Cardiac fibroblast (primary cell): ENCODE measurements around the gene ROR2.
A peak's percentile ranks its signal among the peaks of the same experiment; 100 is the strongest.

ENCODE experiments used
- DNase-seq, 2 donors: peaks; one replicate each; pipeline versions ENCODE4 v3.0.0 to v3.0.0-alpha.2; 2010; ENCODE audit warnings: low read depth in 2 of 2
- H3K4me3 ChIP-seq, 2 donors: replicated peaks in 1 of 2; 1 replicate in 1 of 2; 2 replicates in 1 of 2; pipeline ENCODE4 v1.5.1; 2011; ENCODE audit warnings: low read depth in 2 of 2, low read length in 2 of 2, mild to moderate bottlenecking in 2 of 2, moderate library complexity in 1 of 2
- TF ChIP-seq, protein P1 (sequence below): IDR thresholded peaks from one replicate; pipeline ENCODE4 v1.5.1; 2011; ENCODE audit warnings: low read depth, mild to moderate bottlenecking, low read length, inconsistent platforms

ROR2 gene

DNA sequence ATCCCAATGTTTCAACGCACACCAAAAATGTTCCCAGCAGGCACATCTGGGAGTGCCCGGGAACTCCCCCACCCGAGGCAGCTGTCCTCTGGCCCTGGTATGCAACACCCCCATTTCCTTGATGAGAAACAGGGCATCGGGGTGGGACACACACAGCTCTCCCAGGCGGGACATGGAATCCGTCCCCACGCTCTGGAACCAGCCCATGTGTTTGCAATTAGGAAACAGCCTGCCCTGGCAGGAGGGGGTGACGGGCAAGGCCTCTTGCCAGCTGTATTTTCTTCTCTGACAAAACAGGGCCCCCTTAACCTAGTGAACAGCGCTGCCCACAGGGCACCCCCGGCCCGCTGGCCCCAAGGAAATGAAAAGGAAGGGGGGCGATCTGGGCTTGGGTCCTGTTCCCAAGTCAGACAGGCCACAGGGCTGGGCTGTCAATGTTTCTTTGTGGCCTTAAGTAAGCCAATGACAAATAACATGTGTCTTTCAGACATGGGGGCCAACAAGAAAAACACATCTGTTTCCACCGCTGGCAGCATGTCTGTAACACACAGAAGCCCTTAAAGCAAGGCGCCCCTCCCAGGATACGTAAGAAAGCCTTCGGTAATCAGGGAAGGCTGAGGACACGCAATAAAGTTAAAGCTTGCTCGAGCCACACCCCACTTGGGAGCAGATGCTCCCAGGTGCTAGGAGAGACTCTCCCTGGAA is 125.3 kb downstream of the ROR2 start:
- TF ChIP-seq, protein P1, sequence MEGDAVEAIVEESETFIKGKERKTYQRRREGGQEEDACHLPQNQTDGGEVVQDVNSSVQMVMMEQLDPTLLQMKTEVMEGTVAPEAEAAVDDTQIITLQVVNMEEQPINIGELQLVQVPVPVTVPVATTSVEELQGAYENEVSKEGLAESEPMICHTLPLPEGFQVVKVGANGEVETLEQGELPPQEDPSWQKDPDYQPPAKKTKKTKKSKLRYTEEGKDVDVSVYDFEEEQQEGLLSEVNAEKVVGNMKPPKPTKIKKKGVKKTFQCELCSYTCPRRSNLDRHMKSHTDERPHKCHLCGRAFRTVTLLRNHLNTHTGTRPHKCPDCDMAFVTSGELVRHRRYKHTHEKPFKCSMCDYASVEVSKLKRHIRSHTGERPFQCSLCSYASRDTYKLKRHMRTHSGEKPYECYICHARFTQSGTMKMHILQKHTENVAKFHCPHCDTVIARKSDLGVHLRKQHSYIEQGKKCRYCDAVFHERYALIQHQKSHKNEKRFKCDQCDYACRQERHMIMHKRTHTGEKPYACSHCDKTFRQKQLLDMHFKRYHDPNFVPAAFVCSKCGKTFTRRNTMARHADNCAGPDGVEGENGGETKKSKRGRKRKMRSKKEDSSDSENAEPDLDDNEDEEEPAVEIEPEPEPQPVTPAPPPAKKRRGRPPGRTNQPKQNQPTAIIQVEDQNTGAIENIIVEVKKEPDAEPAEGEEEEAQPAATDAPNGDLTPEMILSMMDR, result no peak
- DNase-seq, result peak in 1 of 2 donors; percentile 85
- no peak overlapping the region for H3K4me3 ChIP-seq

DNA sequence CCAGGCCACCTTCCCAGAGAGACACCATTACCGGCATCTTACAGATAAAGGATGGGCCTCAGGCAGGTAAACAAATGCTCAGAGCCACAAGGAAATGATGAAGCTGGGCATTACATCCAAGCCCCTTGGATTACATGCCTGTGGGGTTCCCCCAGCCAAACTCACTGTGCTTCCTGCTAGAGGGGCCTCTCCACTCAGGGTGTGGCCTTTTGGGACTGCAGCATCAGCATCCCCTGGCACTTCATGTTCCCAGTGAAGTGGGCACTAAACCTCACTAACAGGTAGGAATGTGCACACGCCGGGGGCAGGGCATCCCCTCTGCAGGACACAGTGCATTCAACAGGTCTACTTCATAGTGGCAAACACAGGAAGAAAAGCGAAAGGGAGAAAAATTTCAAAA is 125.9 kb downstream of the ROR2 start:
- H3K4me3 ChIP-seq, result no peak overlapping the region
- TF ChIP-seq, protein P1, result no peak

DNA sequence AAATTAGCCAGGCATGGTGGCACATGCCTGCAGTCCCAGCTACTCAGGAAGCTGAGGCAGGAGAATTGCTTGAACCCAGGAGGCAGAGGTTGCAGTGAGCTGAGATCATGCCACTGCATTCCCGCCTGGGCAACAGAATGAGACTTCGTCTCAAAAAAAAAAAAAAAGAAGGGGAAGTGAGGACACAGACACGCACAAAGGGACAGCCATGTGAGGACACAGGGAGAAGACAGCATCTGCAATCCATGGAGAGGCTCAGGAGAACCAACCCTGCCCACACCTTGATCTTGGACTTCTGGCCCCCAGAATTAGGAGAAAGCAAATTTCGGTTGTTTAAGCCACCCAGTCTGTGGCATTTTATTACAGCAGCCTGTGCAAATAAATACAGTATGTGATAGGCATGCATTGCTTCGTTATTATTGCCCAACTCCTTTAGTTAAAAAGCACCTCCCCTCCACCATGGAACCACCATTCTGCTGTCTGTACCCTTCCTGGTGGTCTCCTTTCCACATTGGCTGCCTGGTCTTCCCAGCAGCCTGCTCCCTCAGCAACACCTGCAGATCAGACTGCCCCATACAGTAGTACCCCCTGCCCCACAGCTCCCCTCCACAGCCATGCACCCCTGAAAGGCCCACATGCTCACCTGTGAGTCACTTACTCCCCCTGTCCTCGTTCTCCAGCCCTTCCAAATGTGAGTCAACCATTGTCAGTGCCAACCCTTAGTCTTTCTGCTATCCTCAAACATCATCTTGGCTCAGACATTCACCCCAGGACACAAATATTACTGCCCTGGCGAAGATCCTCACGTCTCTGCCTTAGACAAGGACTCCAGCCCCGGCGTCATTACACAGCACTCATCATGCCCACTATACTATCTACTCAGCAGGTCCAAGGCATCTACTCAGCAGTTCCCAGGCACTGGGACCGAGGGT is 128.8 kb downstream of the ROR2 start:
- H3K4me3 ChIP-seq, result no peak overlapping the region
- TF ChIP-seq, protein P1, result no peak
- DNase-seq, result no peak

More for the DNA sequence above, 125.9 kb downstream of the ROR2 start:
- DNase-seq, result no peak

DNA sequence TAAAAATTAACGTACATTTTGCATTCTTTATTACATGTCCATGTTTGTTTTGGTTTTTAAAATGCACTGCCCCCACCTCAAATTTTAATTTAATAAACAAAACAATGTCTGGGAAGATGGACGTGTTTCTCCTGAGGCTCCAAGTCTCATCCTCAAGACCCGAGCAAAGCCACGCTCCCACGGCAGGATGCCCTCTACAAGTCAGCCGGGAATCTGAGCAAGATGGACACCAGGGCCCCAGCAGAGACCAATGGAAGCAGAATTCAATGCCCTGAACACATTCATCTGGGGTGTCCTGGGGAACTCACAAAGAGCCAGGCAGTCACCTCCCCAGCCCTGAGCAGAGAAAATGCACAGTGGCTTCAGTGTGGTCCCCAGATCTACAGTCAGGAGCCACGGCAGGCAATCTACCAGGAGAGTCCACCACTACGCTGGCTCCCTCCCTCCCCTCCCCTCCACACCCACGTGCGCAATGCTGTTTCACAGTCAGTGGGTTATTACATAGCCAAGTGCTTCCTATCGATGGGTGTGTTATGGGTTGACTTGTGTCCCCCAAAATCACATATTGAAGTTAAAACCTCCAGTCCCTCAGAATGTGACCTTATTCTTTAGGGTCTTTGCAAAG is 129.8 kb downstream of the ROR2 start:
- no peak overlapping the region for H3K4me3 ChIP-seq
- TF ChIP-seq, protein P1, result no peak
- DNase-seq, result no peak

DNA sequence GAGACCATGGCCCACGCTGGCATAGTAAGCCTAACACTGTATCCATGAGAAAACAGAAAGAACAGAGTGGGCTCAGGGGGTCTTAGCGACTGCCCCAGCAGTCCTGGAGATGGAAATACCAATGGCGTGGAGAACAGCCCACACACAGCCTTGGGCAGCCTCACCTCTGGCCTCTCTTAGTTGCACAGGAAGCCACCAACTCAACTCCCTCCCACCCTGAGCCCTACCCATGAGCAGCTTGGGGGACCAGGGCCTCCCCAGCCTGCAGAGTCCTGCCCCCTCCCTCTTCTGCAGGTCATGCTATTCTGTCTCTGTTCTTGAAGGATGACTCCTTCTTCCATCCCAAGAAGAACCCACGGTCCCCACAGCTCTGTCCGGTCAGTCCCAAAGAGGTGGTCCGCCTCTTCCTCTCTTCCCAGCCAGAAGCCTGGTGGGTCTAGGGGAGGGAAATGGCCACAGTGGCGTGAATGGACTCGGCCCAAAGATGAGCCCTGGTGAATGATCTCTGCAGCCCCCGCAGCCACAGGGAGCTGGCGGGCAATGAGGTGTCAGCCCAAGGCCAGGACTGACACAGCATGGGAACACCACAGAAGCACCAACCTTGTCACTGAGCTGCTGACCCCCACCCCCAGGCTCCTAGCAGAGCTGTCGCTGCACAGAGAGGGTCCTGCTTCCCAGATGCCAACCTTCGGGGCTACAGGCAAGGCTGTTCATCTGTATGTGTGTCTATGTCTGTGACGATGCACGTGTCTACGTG is 131.2 kb downstream of the ROR2 start:
- DNase-seq, result no peak
- TF ChIP-seq, protein P1, result no peak
- no peak overlapping the region for H3K4me3 ChIP-seq

DNA sequence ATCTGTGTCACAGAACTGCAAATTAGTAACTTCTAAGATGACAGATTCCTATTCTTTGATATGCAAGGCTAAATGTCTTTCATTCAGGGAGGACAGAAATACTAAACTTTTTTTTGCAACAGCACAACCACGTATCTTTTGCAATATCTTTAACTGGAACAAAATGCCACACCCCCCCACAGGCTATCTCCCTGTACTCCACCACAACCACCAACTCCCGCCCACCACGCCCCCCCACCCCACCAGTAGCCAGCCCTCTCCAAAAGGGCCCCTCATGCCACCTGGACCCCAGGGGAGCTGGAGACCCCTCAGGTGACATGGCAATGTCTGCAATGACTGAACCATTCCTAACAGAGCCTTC is 131.8 kb downstream of the ROR2 start:
- no peak for DNase-seq
- TF ChIP-seq, protein P1, result no peak

More for the DNA sequence above, 131.8 kb downstream of the ROR2 start:
- no peak overlapping the region for H3K4me3 ChIP-seq
